ENCODE data around the gene STT3A. TPM values are rescaled to one million over a fixed set of nuclear protein-coding genes. Genes with fewer than 3 reads are reported as not detected.

STT3A gene
- total and polyA plus RNA-seq, 2 donors (not counting 3 experiments of a cell fraction or from before 2014, with no cell fraction given) = 236 to 362 TPM

DNA sequence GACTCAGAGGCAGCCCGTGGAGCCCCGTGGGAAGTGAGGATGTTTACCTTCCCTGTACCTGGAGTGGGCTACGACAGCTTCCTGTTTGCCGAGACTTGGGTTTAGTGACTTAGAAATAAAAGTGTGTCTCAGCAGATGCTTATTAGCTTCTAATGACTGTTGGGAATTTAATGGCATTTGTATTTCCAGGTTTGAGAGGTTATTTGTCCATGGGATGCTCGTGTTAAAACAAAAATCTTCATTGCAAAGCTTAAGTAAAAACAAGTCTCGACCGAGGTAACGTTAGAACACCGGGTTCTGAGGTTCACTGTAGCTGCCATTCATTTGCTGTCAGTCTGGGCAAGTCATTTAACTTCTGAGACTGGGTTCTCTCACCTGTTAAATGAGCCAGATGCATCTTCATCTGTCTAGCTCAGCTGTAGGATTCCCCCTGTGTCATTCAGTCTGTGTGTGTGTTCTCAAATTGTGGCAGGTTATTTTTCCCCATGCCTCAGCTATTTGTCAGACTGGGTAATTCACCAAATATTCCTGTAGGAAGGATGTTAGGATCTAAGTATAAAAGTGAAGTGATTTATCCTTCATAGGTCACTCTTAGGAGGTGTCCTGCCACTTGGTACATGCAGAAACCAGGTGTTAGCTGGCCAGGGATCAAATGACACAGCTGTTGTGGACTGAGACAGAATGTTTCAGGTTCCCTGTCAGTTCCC lies 22.6 kb upstream of the STT3A start:
- H3K4me1 ChIP-seq (ENCODE audit: control insufficient read depth, extremely low read depth, insufficient read depth, low read length) = peaks cover 10% of the 10 kb centered on the region
- H2AFZ ChIP-seq (ENCODE audit: low read depth, low read length) = peak overlapping the region; percentile 41
- BruUV-seq (replicated peaks) = TSS peak; percentile 46
- peak overlapping the region; percentile 2 for H3K27ac ChIP-seq (ENCODE audit: insufficient read depth, low read depth, low read length)
- TF ChIP-seq POLR2AphosphoS5 (IDR thresholded peaks at IDR 0.05; ENCODE audit: insufficient read depth, low read depth, low read length) (no peak), FOS (IDR thresholded peaks at IDR 0.05; ENCODE audit: borderline replicate concordance, insufficient read depth, low read length) (no peak), MYC (IDR thresholded peaks at IDR 0.05; ENCODE audit: low read depth, low read length) (no peak), POLR2A (IDR thresholded peaks at IDR 0.05; ENCODE audit: low read depth, low read length) (no peak), GATA2 (IDR thresholded peaks at IDR 0.05; ENCODE audit: insufficient read depth, insufficient read length, low read depth, low read length) (no peak), EZH2 (IDR thresholded peaks at IDR 0.05; ENCODE audit: borderline replicate concordance, low read depth, low read length, severe bottlenecking) (no peak), JUN (IDR thresholded peaks at IDR 0.05; ENCODE audit: borderline replicate concordance, insufficient read depth, insufficient read length, low read depth) (no peak)
- TF ChIP-seq, protein P1, sequence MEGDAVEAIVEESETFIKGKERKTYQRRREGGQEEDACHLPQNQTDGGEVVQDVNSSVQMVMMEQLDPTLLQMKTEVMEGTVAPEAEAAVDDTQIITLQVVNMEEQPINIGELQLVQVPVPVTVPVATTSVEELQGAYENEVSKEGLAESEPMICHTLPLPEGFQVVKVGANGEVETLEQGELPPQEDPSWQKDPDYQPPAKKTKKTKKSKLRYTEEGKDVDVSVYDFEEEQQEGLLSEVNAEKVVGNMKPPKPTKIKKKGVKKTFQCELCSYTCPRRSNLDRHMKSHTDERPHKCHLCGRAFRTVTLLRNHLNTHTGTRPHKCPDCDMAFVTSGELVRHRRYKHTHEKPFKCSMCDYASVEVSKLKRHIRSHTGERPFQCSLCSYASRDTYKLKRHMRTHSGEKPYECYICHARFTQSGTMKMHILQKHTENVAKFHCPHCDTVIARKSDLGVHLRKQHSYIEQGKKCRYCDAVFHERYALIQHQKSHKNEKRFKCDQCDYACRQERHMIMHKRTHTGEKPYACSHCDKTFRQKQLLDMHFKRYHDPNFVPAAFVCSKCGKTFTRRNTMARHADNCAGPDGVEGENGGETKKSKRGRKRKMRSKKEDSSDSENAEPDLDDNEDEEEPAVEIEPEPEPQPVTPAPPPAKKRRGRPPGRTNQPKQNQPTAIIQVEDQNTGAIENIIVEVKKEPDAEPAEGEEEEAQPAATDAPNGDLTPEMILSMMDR (IDR thresholded peaks at IDR 0.05; ENCODE audit: extremely low read depth in 1 of 2, insufficient read depth in 1 of 2, low read depth in 1 of 2, low read length in 2 of 2) = no peak
- TF ChIP-seq, protein P2, sequence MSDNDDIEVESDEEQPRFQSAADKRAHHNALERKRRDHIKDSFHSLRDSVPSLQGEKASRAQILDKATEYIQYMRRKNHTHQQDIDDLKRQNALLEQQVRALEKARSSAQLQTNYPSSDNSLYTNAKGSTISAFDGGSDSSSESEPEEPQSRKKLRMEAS (IDR thresholded peaks at IDR 0.05; ENCODE audit: insufficient read depth, insufficient read length) = no peak
- FAIRE-seq (peak; percentile 59), DNase-seq (ENCODE audit: low read depth, low spot score) (peak; percentile 13)
- POLR2A ChIA-PET = interaction anchor here (0.6 to 1.5 kb wide), 2 partner anchors 22 to 689 kb away, joined by 3 to 5 read pairs; partner anchors contain the start of gene STT3A
- no peaks in the 10 kb centered on the region for H3K9me1 ChIP-seq (replicated peaks; ENCODE audit: control insufficient read depth, extremely low read depth, insufficient read depth, low read length)
- peak overlapping the region; percentile 7 to 74 (median 66) for H3K4me3 ChIP-seq (replicated peaks in 1 of 3; ENCODE audit: insufficient read depth in 1 of 3, low read depth in 1 of 3, low read length in 3 of 3)
- H3K9me3 ChIP-seq (replicated peaks; ENCODE audit: control insufficient read depth, insufficient read depth, low read length) = no peaks in the 10 kb centered on the region
- dilution Hi-C loops (cut with MboI; ENCODE audit: extremely low pct_ligation_motif_present, low sequenced_read_pairs) (no loop called here), intact Hi-C loops (cut with micrococcal nuclease) (loop anchor here (1.0 to 2.0 kb wide), 5 partner anchors 22 to 319 kb away; partner anchors contain the start of genes CHEK1, FEZ1 and STT3A)
- peaks cover 24% of the 10 kb centered on the region for H3K79me2 ChIP-seq (ENCODE audit: control insufficient read depth, insufficient read depth, low read length)
- peaks cover 4 to 5% of the 10 kb centered on the region in 2 experiments for H3K36me3 ChIP-seq (ENCODE audit: control insufficient read depth in 2 of 2, extremely low read depth in 1 of 2, insufficient read depth in 2 of 2, low read length in 2 of 2)
- H4K20me1 ChIP-seq (replicated peaks; ENCODE audit: control insufficient read depth, extremely low read depth, insufficient read depth, low read length) = no peaks in the 10 kb centered on the region
- H3K4me2 ChIP-seq (ENCODE audit: insufficient read depth, low read length) = peak overlapping the region; percentile 85
- CTCF ChIA-PET = interaction anchor here (0.7 to 2.1 kb wide), 12 partner anchors 9 to 479 kb away, joined by 3 to 6 read pairs (median 3); partner anchors contain the start of gene STT3A
- H3K9ac ChIP-seq (replicated peaks; ENCODE audit: extremely low read depth, insufficient read depth, low read length) = peak overlapping the region; percentile 73
- H3K27me3 ChIP-seq (ENCODE audit: control insufficient read depth in 2 of 2, insufficient read depth in 2 of 2, low read length in 2 of 2) = no peaks in the 10 kb centered on the region

All from endothelial cell of umbilical vein (primary cell).